Hepatocyte (in vitro differentiated cells): Measurements from ENCODE around the gene MIF. TPM values are rescaled to one million over a fixed set of nuclear protein-coding genes. Genes with fewer than 3 reads are reported as not detected.
"Not testable (repeated sequence)": the region's sequence is repeated elsewhere in the genome, so short reads cannot be mapped to it uniquely, and the experiment has no call there.

Experiments
- DNase-seq: peaks from one replicate; pipeline ENCODE4 v3.0.0-alpha.2; 2016; ENCODE audit warnings: low spot score
- H2AFZ ChIP-seq: fragments of 200-600 bp; sonication (generic); 2 replicates; pipeline ENCODE4 v1.6.0; 2016; ENCODE audit warnings: antibody characterized with exemption, mild to moderate bottlenecking
- H3K27ac ChIP-seq: fragments of 200-600 bp; sonication (generic); 2 replicates; pipeline ENCODE4 v1.5.1; 2016; ENCODE audit warnings: mild to moderate bottlenecking
- H3K27me3 ChIP-seq: fragments of 200-600 bp; sonication (generic); 2 replicates; pipeline ENCODE4 v1.6.1; 2016
- H3K36me3 ChIP-seq: fragments of 200-600 bp; sonication (generic); replicated peaks from 2 replicates; pipeline ENCODE4 v1.5.1; 2016; ENCODE audit warnings: low read depth; ENCODE audit not compliant: insufficient read depth
- H3K4me1 ChIP-seq: fragments of 200-600 bp; sonication (generic); 2 replicates; pipeline ENCODE4 v1.5.1; 2016; ENCODE audit warnings: mild to moderate bottlenecking, moderate library complexity; ENCODE audit not compliant: insufficient read depth
- H3K4me2 ChIP-seq: fragments of 200-600 bp; sonication (generic); 2 replicates; pipeline ENCODE4 v1.6.0; 2016
- H3K4me3 ChIP-seq: fragments of 200-600 bp; sonication (generic); 2 replicates; pipeline ENCODE4 v1.5.1; 2016; ENCODE audit warnings: mild to moderate bottlenecking
- H3K79me2 ChIP-seq: fragments of 200-600 bp; sonication (generic); 2 replicates; pipeline ENCODE4 v1.6.0; 2017; ENCODE audit warnings: mild to moderate bottlenecking
- H3K9me2 ChIP-seq: fragments of 200-600 bp; sonication (generic); replicated peaks from 2 replicates; pipeline ENCODE4 v1.6.0; 2017; ENCODE audit warnings: mild to moderate bottlenecking; ENCODE audit not compliant: insufficient read depth
- H3K9me3 ChIP-seq: fragments of 200-600 bp; sonication (generic); 2 replicates; pipeline ENCODE4 v1.5.1; 2016; ENCODE audit warnings: low read depth, mild to moderate bottlenecking
- H4K20me1 ChIP-seq: fragments of 200-600 bp; sonication (generic); 2 replicates; pipeline ENCODE4 v1.6.0; 2016; ENCODE audit warnings: mild to moderate bottlenecking; ENCODE audit not compliant: insufficient read depth, poor library complexity, severe bottlenecking
- EZH2 ChIP-seq: fragments of 200-600 bp; sonication (generic); IDR thresholded peaks from 2 replicates; pipeline ENCODE4 v1.6.1; 2016; ENCODE audit warnings: antibody characterized with exemption, mild to moderate bottlenecking, borderline replicate concordance
- EZH2phosphoT487 ChIP-seq: fragments of 200-600 bp; sonication (generic); IDR thresholded peaks from one replicate; pipeline ENCODE4 v1.6.1; 2018; ENCODE audit warnings: antibody characterized with exemption, mild to moderate bottlenecking, low read depth, moderate library complexity; ENCODE audit not compliant: unreplicated experiment, severe bottlenecking
- WGBS: methylation state at CpG from one replicate; pipeline ENCODE4 v1.1.6; 2016; ENCODE audit warnings: low lambda C conversion rate; ENCODE audit errors: missing lambda C conversion rate; 5-methylcytosine and 5-hydroxymethylcytosine counted together
- polyA plus RNA-seq: library from polyadenylated mRNA; unstranded; fragments of >200 nt; fragmentation: Nextera tagmentation; extraction: Ambion mirVana; gene quantifications from 2 replicates; pipeline ENCODE4 v1.2.1, GENCODE V29; 2016
- total RNA-seq: library from RNA; depleted of rRNA; stranded (reverse); fragments of >200 nt; gene quantifications from 2 replicates; pipeline ENCODE4 v1.2.3, GENCODE V29; 2014
- TF ChIP-seq, protein P1 (sequence below): fragments of 200-600 bp; sonication (generic); IDR thresholded peaks from 2 replicates; pipeline ENCODE4 v1.5.1; 2016; ENCODE audit warnings: antibody characterized with exemption, mild to moderate bottlenecking; ENCODE audit not compliant: poor library complexity

The MIF gene
- total and polyA plus RNA-seq, 2 experiments from 2014 or later, result 240 to 2,070 TPM

DNA sequence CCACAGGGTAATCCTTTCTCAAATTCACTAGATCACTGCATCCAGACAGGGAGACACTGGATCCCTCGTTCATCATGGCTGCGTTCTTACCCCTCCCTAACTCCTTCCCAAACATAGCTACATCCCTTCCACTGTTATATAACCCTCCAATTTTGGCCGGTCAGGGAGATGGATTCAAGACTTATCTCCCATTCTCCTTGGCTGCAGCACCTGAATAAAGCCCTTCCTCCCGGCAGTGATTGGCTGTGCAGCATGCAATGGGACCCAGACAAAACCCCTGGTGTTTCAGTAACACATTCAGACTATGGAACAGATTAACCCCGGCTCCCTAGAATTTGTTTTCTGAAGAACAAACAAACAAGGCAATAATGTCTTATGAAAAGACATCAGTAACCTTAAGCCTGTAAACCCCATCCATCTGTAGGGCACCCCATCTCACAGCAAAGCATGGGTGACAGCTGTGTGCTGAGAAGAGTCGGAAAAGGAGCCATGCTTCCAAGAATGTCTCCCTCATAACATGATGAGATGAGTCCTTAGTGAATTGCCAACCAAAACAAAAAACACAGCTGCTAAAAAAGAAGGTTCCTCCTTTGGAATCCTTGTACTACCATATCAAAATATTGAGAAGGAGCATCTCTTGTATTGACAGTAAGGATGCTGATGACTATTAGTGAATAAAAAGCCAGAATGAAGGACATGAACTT is 5.0 kb downstream of the MIF start:
- Histone ChIP-seq H3K27ac (no peak overlapping the region), H3K36me3 (no peaks in the 10 kb centered on the region), H3K4me3 (no peak overlapping the region), H3K9me3 (no peaks in the 10 kb centered on the region), H3K4me1 (peaks cover 7% of the 10 kb centered on the region), H3K27me3 (no peaks in the 10 kb centered on the region), H2AFZ (no peak overlapping the region), H3K9me2 (no peaks in the 10 kb centered on the region), H3K4me2 (no peak overlapping the region), H3K79me2 (peaks cover 20% of the 10 kb centered on the region), H4K20me1 (peaks cover 7% of the 10 kb centered on the region)
- no peak for DNase-seq
- WGBS, result 91% methylated on average over 6 of the region's 6 CpGs
- TF ChIP-seq EZH2phosphoT487 (no peak), EZH2 (no peak)
- TF ChIP-seq, protein P1, sequence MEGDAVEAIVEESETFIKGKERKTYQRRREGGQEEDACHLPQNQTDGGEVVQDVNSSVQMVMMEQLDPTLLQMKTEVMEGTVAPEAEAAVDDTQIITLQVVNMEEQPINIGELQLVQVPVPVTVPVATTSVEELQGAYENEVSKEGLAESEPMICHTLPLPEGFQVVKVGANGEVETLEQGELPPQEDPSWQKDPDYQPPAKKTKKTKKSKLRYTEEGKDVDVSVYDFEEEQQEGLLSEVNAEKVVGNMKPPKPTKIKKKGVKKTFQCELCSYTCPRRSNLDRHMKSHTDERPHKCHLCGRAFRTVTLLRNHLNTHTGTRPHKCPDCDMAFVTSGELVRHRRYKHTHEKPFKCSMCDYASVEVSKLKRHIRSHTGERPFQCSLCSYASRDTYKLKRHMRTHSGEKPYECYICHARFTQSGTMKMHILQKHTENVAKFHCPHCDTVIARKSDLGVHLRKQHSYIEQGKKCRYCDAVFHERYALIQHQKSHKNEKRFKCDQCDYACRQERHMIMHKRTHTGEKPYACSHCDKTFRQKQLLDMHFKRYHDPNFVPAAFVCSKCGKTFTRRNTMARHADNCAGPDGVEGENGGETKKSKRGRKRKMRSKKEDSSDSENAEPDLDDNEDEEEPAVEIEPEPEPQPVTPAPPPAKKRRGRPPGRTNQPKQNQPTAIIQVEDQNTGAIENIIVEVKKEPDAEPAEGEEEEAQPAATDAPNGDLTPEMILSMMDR, result no peak

DNA sequence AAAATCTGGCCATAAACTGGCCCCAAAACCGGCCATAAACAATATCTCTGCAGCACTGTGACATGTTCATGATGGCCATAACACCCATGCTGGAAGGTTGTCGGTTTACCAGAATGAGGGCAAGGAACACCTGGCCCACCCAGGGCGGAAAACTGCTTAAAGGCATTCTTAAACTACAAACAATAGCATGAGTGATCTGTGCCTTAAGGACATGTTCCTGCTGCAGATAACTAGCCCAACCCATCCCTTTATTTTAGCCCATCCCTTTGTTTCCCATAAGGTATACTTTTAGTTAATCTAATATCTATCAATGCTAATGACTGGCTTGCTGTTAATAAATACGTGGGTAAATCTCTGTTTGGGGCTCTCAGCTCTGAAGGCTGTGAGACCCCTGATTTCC is 6.0 kb downstream of the MIF start:
- peaks cover 16% of the 10 kb centered on the region for H3K79me2 ChIP-seq
- not testable (repeated sequence) for H3K9me2 ChIP-seq, H4K20me1 ChIP-seq, H3K36me3 ChIP-seq, H3K4me1 ChIP-seq, DNase-seq, H3K9me3 ChIP-seq, H3K27ac ChIP-seq, H3K4me3 ChIP-seq, H3K4me2 ChIP-seq, H3K27me3 ChIP-seq, H2AFZ ChIP-seq
- WGBS, result 92% methylated on average over 4 of the region's 4 CpGs

DNA sequence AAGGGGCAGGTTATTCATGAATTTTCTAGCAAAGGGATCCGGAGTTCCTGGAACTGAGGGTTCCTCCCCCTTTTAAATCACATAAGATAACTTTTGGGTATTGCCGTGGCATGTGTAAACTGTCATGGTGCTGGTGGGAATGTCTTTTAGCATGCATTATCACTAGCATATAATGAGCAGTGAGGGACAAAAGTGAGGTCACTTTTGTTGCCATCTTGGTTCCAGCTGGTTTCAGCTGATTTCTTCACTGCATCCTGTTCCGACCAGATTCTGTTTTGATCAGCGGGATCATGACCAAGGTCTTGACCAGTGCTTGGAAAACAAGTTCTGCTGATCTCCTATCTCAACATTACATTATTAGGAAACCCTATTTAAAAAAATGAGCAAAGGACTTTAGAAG is 7.4 kb downstream of the MIF start:
- no peaks in the 10 kb centered on the region for H4K20me1 ChIP-seq

DNA sequence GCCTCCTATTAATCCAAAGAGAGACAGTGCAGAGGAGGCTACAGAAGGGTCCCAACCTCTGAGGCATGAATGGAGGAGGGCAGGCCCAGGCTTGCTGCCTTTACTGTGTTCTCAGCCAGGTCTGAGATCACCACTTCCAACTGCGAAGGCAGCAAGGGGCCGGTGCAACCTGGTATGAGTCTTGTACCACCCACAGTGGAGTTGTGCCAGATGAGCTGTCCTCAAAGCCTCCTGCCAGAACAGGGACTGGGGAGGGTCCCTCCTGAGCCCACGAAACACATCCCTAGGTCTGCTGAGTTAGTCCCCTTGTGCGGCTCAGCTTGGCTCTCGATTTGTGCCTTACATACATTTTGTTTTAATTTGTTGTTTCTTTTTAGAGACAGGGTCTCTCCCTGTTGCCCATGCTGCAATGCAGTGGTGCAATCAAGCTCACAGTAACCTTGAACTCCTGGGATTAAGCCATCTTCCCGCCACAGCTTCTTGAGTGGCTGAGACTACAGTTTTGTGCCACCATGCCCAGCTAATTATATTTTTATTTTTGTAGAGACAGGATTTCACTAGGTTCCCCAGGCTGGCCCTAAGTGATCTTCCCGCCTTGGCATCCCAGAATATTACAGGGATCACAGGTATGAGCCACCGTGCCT is 9.3 kb downstream of the MIF start:
- Histone ChIP-seq H2AFZ (no peak overlapping the region), H3K9me2 (no peaks in the 10 kb centered on the region), H3K9me3 (no peaks in the 10 kb centered on the region), H3K4me2 (no peak overlapping the region), H4K20me1 (no peaks in the 10 kb centered on the region), H3K36me3 (no peaks in the 10 kb centered on the region), H3K4me1 (peaks cover under 1% of the 10 kb centered on the region), H3K27me3 (no peaks in the 10 kb centered on the region), H3K4me3 (no peak overlapping the region), H3K79me2 (no peaks in the 10 kb centered on the region), H3K27ac (no peak overlapping the region)
- no peak for DNase-seq
- no peak for TF ChIP-seq EZH2
- TF ChIP-seq EZH2phosphoT487, result no peak
- TF ChIP-seq, protein P1, result no peak
- 92% methylated on average over 8 of the region's 8 CpGs for WGBS

More for the DNA sequence above, 7.4 kb downstream of the MIF start:
- 97% methylated on average over 4 of the region's 4 CpGs for WGBS
- Histone ChIP-seq H3K4me1 (no peaks in the 10 kb centered on the region), H3K4me3 (no peak overlapping the region), H2AFZ (no peak overlapping the region), H3K36me3 (no peaks in the 10 kb centered on the region), H3K9me2 (no peaks in the 10 kb centered on the region), H3K9me3 (no peaks in the 10 kb centered on the region), H3K79me2 (peaks cover 5% of the 10 kb centered on the region), H3K4me2 (no peak overlapping the region), H3K27me3 (no peaks in the 10 kb centered on the region), H3K27ac (no peak overlapping the region)
- no peak for TF ChIP-seq EZH2
- no peak for TF ChIP-seq EZH2phosphoT487
- TF ChIP-seq, protein P1, result no peak
- DNase-seq, result no peak
